Measurements from ENCODE around the gene DENND10. TPM values are rescaled to one million over a fixed set of nuclear protein-coding genes. Genes with fewer than 3 reads are reported as not detected.

The DENND10 gene
- total RNA-seq, 2 experiments from 2014 or later: 20.5 to 21.9 TPM

GRCh38 chr10:119113751-119114732 lies 10.1 kb downstream of the DENND10 start:
- intact Hi-C loops (cut with DNase I, micrococcal nuclease): no loop called here
- Mint-ChIP-seq H3K36me3 (ENCODE audit: low read depth) (peaks cover 22% of the 10 kb centered on the region), H3K4me3 (no peak overlapping the region), H3K27ac (no peak overlapping the region), H3K9me3 (ENCODE audit: low read depth) (no peaks in the 10 kb centered on the region), H3K4me1 (peaks cover 8% of the 10 kb centered on the region), H3K27me3 (no peaks in the 10 kb centered on the region)
- ChIA-PET CTCF (no interaction called here), POLR2A (no interaction called here)
- ATAC-seq (peak; percentile 30), DNase-seq (no peak)

GRCh38 chr10:119115926-119116325 lies 12.0 kb downstream of the DENND10 start:
- no peak for DNase-seq
- CTCF ChIA-PET: interaction anchor here (0.7 to 0.9 kb wide), 3 partner anchors 11 to 16 kb away, joined by 3 read pairs; no protein-coding TSS in a partner anchor

GRCh38 chr10:119116326-119116951 lies 12.5 kb downstream of the DENND10 start:
- intact Hi-C loops (cut with DNase I, micrococcal nuclease): no loop called here
- Mint-ChIP-seq H3K36me3 (ENCODE audit: low read depth) (peaks cover 23% of the 10 kb centered on the region), H3K4me1 (peaks cover 11% of the 10 kb centered on the region), H3K4me3 (no peak overlapping the region), H3K27me3 (no peaks in the 10 kb centered on the region), H3K9me3 (ENCODE audit: low read depth) (no peaks in the 10 kb centered on the region), H3K27ac (no peak overlapping the region)
- ChIA-PET CTCF (interaction anchor here (0.7 kb wide), 1 partner anchor 12 kb away, joined by 3 read pairs; no protein-coding TSS in a partner anchor), POLR2A (no interaction called here)
- DNase-seq (no peak), ATAC-seq (no peak)

More at GRCh38 chr10:119115926-119116325, 12.0 kb downstream of the DENND10 start:
- H3K4me1 Mint-ChIP-seq: peaks cover 11% of the 10 kb centered on the region
- intact Hi-C loops (cut with DNase I, micrococcal nuclease): no loop called here
- no peak for ATAC-seq
- H3K4me3 Mint-ChIP-seq: no peak overlapping the region
- POLR2A ChIA-PET: no interaction called here
- peaks cover 23% of the 10 kb centered on the region for H3K36me3 Mint-ChIP-seq (ENCODE audit: low read depth)
- H3K27ac Mint-ChIP-seq: no peak overlapping the region
- H3K27me3 Mint-ChIP-seq: no peaks in the 10 kb centered on the region
- no peaks in the 10 kb centered on the region for H3K9me3 Mint-ChIP-seq (ENCODE audit: low read depth)

GRCh38 chr10:119118231-119118630 lies 14.3 kb downstream of the DENND10 start:
- H3K27ac Mint-ChIP-seq: no peak overlapping the region
- DNase-seq: no peak
- CTCF ChIA-PET: interaction anchor here (0.7 kb wide), 1 partner anchor 551 kb away, joined by 3 read pairs; no protein-coding TSS in a partner anchor
- peaks cover 11% of the 10 kb centered on the region for H3K4me1 Mint-ChIP-seq
- H3K4me3 Mint-ChIP-seq: no peak overlapping the region
- peaks cover 30% of the 10 kb centered on the region for H3K36me3 Mint-ChIP-seq (ENCODE audit: low read depth)
- intact Hi-C loops (cut with DNase I, micrococcal nuclease): no loop called here
- ATAC-seq: no peak
- POLR2A ChIA-PET: no interaction called here
- H3K27me3 Mint-ChIP-seq: no peaks in the 10 kb centered on the region
- no peaks in the 10 kb centered on the region for H3K9me3 Mint-ChIP-seq (ENCODE audit: low read depth)

GRCh38 chr10:119119400-119119799 lies 15.5 kb downstream of the DENND10 start:
- intact Hi-C loops (cut with DNase I, micrococcal nuclease): no loop called here
- ATAC-seq (no peak), DNase-seq (no peak)
- Mint-ChIP-seq H3K27me3 (no peaks in the 10 kb centered on the region), H3K4me1 (peaks cover 4% of the 10 kb centered on the region), H3K4me3 (no peak overlapping the region), H3K27ac (no peak overlapping the region), H3K36me3 (ENCODE audit: low read depth) (peaks cover 26% of the 10 kb centered on the region), H3K9me3 (ENCODE audit: low read depth) (no peaks in the 10 kb centered on the region)
- ChIA-PET CTCF (no interaction called here), POLR2A (no interaction called here)

GRCh38 chr10:119120413-119120867 lies 16.5 kb downstream of the DENND10 start:
- H3K36me3 Mint-ChIP-seq (ENCODE audit: low read depth): peaks cover 26% of the 10 kb centered on the region
- ATAC-seq: peak; percentile 47
- intact Hi-C loops (cut with DNase I, micrococcal nuclease): no loop called here
- POLR2A ChIA-PET: no interaction called here
- H3K4me3 Mint-ChIP-seq: no peak overlapping the region
- H3K27me3 Mint-ChIP-seq: no peaks in the 10 kb centered on the region
- peak overlapping the region; percentile 19 for H3K27ac Mint-ChIP-seq
- DNase-seq: no peak
- H3K4me1 Mint-ChIP-seq: peaks cover 3% of the 10 kb centered on the region
- CTCF ChIA-PET: no interaction called here
- H3K9me3 Mint-ChIP-seq (ENCODE audit: low read depth): no peaks in the 10 kb centered on the region

- ChIA-PET POLR2A (no interaction called here), CTCF (no interaction called here)
- Mint-ChIP-seq H3K27me3 (no peaks in the 10 kb centered on the region), H3K9me3 (ENCODE audit: low read depth) (no peaks in the 10 kb centered on the region), H3K4me1 (peaks cover 3% of the 10 kb centered on the region), H3K36me3 (ENCODE audit: low read depth) (peaks cover 28% of the 10 kb centered on the region), H3K27ac (no peak overlapping the region), H3K4me3 (no peak overlapping the region)
- intact Hi-C loops (cut with DNase I, micrococcal nuclease): no loop called here
- DNase-seq (no peak), ATAC-seq (no peak)
These were observed 17.0 kb downstream of the DENND10 start for GRCh38 chr10:119120875-119121274.

GRCh38 chr10:119125942-119126341 lies 22.0 kb downstream of the DENND10 start:
- H3K4me1 Mint-ChIP-seq: peaks cover 10% of the 10 kb centered on the region
- no peaks in the 10 kb centered on the region for H3K27me3 Mint-ChIP-seq
- intact Hi-C loops (cut with DNase I, micrococcal nuclease): no loop called here
- ATAC-seq (no peak), DNase-seq (no peak)
- no peak overlapping the region for H3K4me3 Mint-ChIP-seq
- CTCF ChIA-PET: interaction anchor here (0.8 to 1.4 kb wide), 2 partner anchors 97 to 320 kb away, joined by 4 read pairs; partner anchors contain the start of gene NANOS1
- H3K36me3 Mint-ChIP-seq (ENCODE audit: low read depth): peaks cover 43% of the 10 kb centered on the region
- H3K9me3 Mint-ChIP-seq (ENCODE audit: low read depth): no peaks in the 10 kb centered on the region
- no peak overlapping the region for H3K27ac Mint-ChIP-seq
- POLR2A ChIA-PET: no interaction called here

- ChIA-PET POLR2A (no interaction called here), CTCF (interaction anchor here (0.8 kb wide), 1 partner anchor 25 kb away, joined by 3 read pairs; no protein-coding TSS in a partner anchor)
- DNase-seq: no peak
- Mint-ChIP-seq H3K4me3 (no peak overlapping the region), H3K27me3 (no peaks in the 10 kb centered on the region), H3K27ac (no peak overlapping the region), H3K36me3 (ENCODE audit: low read depth) (peaks cover 56% of the 10 kb centered on the region), H3K9me3 (ENCODE audit: low read depth) (no peaks in the 10 kb centered on the region), H3K4me1 (peaks cover 41% of the 10 kb centered on the region)
- no peak for ATAC-seq
- intact Hi-C loops (cut with DNase I, micrococcal nuclease): loop anchor here in 1 of 2 experiments (2.0 to 10.0 kb wide), 4 partner anchors 368 to 573 kb away; partner anchors contain the start of genes BAG3 and RGS10
These were observed 25.8 kb downstream of the DENND10 start for GRCh38 chr10:119129721-119130120.

- Mint-ChIP-seq H3K4me3 (peak overlapping the region; percentile 78), H3K9me3 (ENCODE audit: low read depth) (no peaks in the 10 kb centered on the region), H3K4me1 (peaks cover 50% of the 10 kb centered on the region), H3K36me3 (ENCODE audit: low read depth) (peaks cover 49% of the 10 kb centered on the region), H3K27ac (peak overlapping the region; percentile 99), H3K27me3 (no peaks in the 10 kb centered on the region)
- ChIA-PET POLR2A (interaction anchor here (0.5 to 1.1 kb wide), 8 partner anchors 11 to 739 kb away, joined by 3 to 7 read pairs (median 3); no protein-coding TSS in a partner anchor), CTCF (interaction anchor here (0.6 to 1.7 kb wide), 12 partner anchors 8 to 432 kb away, joined by 3 to 5 read pairs (median 3); partner anchors contain the start of genes DENND10 and GRK5)
- ATAC-seq (peak; percentile 84), DNase-seq (peak; percentile 75)
- intact Hi-C loops (cut with DNase I, micrococcal nuclease): loop anchor here (1.0 to 10.0 kb wide), 11 partner anchors 27 to 571 kb away; partner anchors contain the start of genes EIF3A (in 2 of the 2), BAG3 (in 1 of the 2), DENND10 (in 1 of the 2) and PRDX3 (in 1 of the 2)
These were observed 27.8 kb downstream of the DENND10 start for GRCh38 chr10:119131512-119132240.

Data from activated CD4-positive, alpha-beta T cell treated with anti-CD3 and anti-CD28 coated beads for 36 hours (primary cell).